H1 (cell line): ENCODE data around the gene DSP. TPM values are rescaled to one million over a fixed set of nuclear protein-coding genes. Genes with fewer than 3 reads are reported as not detected.

Experiments used
- CTCF ChIA-PET: fragments of 300-600 bp; sonication (Branson Sonifier 250); formaldehyde crosslinking; loops from one replicate; lab custom pipeline; 2021; ENCODE audit not compliant: partially characterized antibody; lab: Charles Lee
- POLR2A ChIA-PET: fragments of 300-600 bp; sonication (Branson Sonifier 250); formaldehyde crosslinking; loops from one replicate; lab custom pipeline; 2021; ENCODE audit warnings: inconsistent platforms; ENCODE audit not compliant: partially characterized antibody; lab: Charles Lee
- DNase-seq, 2 experiments: peaks; one replicate each; pipeline versions ENCODE4 v3.0.0 to v3.0.0-alpha.2; 2010 to 2022; ENCODE audit warnings: low spot score in 2 of 2, low read depth in 1 of 2, mixed read lengths in 1 of 2
- FAIRE-seq: peaks from 2 replicates; lab custom pipeline; 2011; peaks lifted over from hg19 to GRCh38; lab: Jason Lieb, UNC
- H2AFZ ChIP-seq: 2 replicates; pipeline ENCODE4 v1.8.1; 2012; ENCODE audit warnings: low read length, inconsistent platforms
- H2AK5ac ChIP-seq: 2 replicates; pipeline ENCODE4 v1.6.1; 2013; ENCODE audit warnings: low read depth, low read length
- H2BK120ac ChIP-seq: replicated peaks from 2 replicates; pipeline ENCODE3; 2013; ENCODE audit warnings: low read depth, low read length, inconsistent platforms
- H2BK12ac ChIP-seq: 2 replicates; pipeline ENCODE4 v1.6.1; 2013; ENCODE audit warnings: low read depth, low read length
- H2BK15ac ChIP-seq: 2 replicates; pipeline ENCODE4 v1.6.1; 2013; ENCODE audit warnings: low read length
- H2BK20ac ChIP-seq: 2 replicates; pipeline ENCODE4 v1.6.1; 2013; ENCODE audit warnings: low read length
- H2BK5ac ChIP-seq: 2 replicates; pipeline ENCODE4 v1.6.1; 2013; ENCODE audit warnings: low read depth, low read length
- H3K14ac ChIP-seq: 2 replicates; pipeline ENCODE4 v1.6.1; 2013; ENCODE audit warnings: inconsistent platforms; ENCODE audit not compliant: insufficient read length
- H3K18ac ChIP-seq: 2 replicates; pipeline ENCODE4 v1.6.1; 2013; ENCODE audit warnings: low read length; ENCODE audit errors: extremely low read depth
- H3K23ac ChIP-seq: 2 replicates; pipeline ENCODE4 v1.6.1; 2013; ENCODE audit warnings: inconsistent platforms; ENCODE audit not compliant: insufficient read length
- H3K23me2 ChIP-seq: 2 replicates; pipeline ENCODE4 v1.6.1; 2013; ENCODE audit warnings: low read depth, low read length
- H3K27ac ChIP-seq: 2 replicates; pipeline ENCODE4 v1.6.1; 2011; ENCODE audit warnings: low read depth, low read length, inconsistent platforms
- H3K27me3 ChIP-seq, 4 experiments: replicated peaks in 1 of 4; 1 replicate in 1 of 4; 2 replicates in 3 of 4; pipeline versions ENCODE4 v1.6.1 to v1.8.1; 2011 to 2013; ENCODE audit warnings: low read length in 3 of 4, mild to moderate bottlenecking in 3 of 4, inconsistent platforms in 2 of 4, mixed read lengths in 2 of 4, moderate library complexity in 1 of 4; ENCODE audit not compliant: control insufficient read depth in 3 of 4, insufficient read depth in 3 of 4; ENCODE audit errors: extremely low read depth in 1 of 4
- H3K36me3 ChIP-seq, 4 experiments: 2 replicates each; pipeline versions ENCODE4 v1.6.1 to v1.8.1; 2011 to 2013; ENCODE audit warnings: mild to moderate bottlenecking in 4 of 4, low read length in 3 of 4, moderate library complexity in 2 of 4, control low read depth in 1 of 4, inconsistent platforms in 1 of 4; ENCODE audit not compliant: insufficient read depth in 4 of 4, control insufficient read depth in 2 of 4
- H3K4ac ChIP-seq: replicated peaks from 2 replicates; pipeline ENCODE3; 2013; ENCODE audit warnings: low read length, low read depth, mixed read lengths, inconsistent platforms; ENCODE audit not compliant: insufficient read length
- H3K4me1 ChIP-seq, 4 experiments: replicated peaks in 1 of 4; 1 replicate in 1 of 4; 2 replicates in 3 of 4; pipeline versions ENCODE4 v1.6.1 to v1.8.1; 2011 to 2013; ENCODE audit warnings: low read length in 3 of 4, inconsistent platforms in 2 of 4, mixed read lengths in 1 of 4; ENCODE audit not compliant: insufficient read depth in 4 of 4, control insufficient read depth in 3 of 4
- H3K4me2 ChIP-seq, 2 experiments: 2 replicates each; pipeline versions ENCODE4 v1.6.1 to v1.8.1; 2011 to 2013; ENCODE audit warnings: low read depth in 2 of 2, low read length in 2 of 2, control low read depth in 1 of 2, inconsistent platforms in 1 of 2, mild to moderate bottlenecking in 1 of 2; ENCODE audit not compliant: insufficient read depth in 1 of 2
- H3K4me3 ChIP-seq, 4 experiments: fragments of 200-600, 300-600 bp in 1 of 4; sonication (generic), shearing (Covaris generic), sonication (Bioruptor Twin) in 1 of 4; 2 replicates each; pipeline versions ENCODE4 v1.5.1 to v1.8.1; 2011 to 2016; ENCODE audit warnings: low read length in 4 of 4, low read depth in 3 of 4, control low read depth in 2 of 4, inconsistent platforms in 2 of 4, mild to moderate bottlenecking in 2 of 4, mixed read lengths in 1 of 4, moderate library complexity in 1 of 4; ENCODE audit not compliant: insufficient read depth in 2 of 4; ENCODE audit errors: extremely low read depth in 1 of 4
- H3K56ac ChIP-seq: replicated peaks from 2 replicates; pipeline ENCODE3; 2013; ENCODE audit warnings: low read depth, mild to moderate bottlenecking, mixed read lengths, low read length, inconsistent platforms; ENCODE audit not compliant: insufficient read length
- H3K79me1 ChIP-seq: 2 replicates; pipeline ENCODE4 v1.6.1; 2013; ENCODE audit warnings: low read depth, low read length, control low read depth
- H3K79me2 ChIP-seq, 2 experiments: 2 replicates each; pipeline versions ENCODE4 v1.6.1 to v1.8.1; 2012 to 2013; ENCODE audit warnings: low read length in 2 of 2, mild to moderate bottlenecking in 2 of 2, inconsistent platforms in 1 of 2; ENCODE audit not compliant: insufficient read depth in 2 of 2, control insufficient read depth in 1 of 2
- H3K9ac ChIP-seq, 4 experiments: replicated peaks in 1 of 4; 1 replicate in 1 of 4; 2 replicates in 3 of 4; pipeline versions ENCODE4 v1.6.1 to v1.8.1; 2011 to 2013; ENCODE audit warnings: low read depth in 3 of 4, low read length in 3 of 4, control low read depth in 2 of 4, mild to moderate bottlenecking in 2 of 4, moderate library complexity in 2 of 4, inconsistent platforms in 1 of 4; ENCODE audit errors: extremely low read depth in 1 of 4
- H3K9me3 ChIP-seq, 2 experiments: 2 replicates each; pipeline versions ENCODE4 v1.6.1 to v1.8.1; 2012 to 2013; ENCODE audit warnings: mild to moderate bottlenecking in 2 of 2, moderate library complexity in 2 of 2, control low read depth in 1 of 2, inconsistent platforms in 1 of 2, low read depth in 1 of 2, low read length in 1 of 2, mixed read lengths in 1 of 2; ENCODE audit not compliant: insufficient read depth in 2 of 2
- H4K20me1 ChIP-seq, 2 experiments: replicated peaks in 1 of 2; 2 replicates each; pipeline versions ENCODE3 to v1.8.1; 2011 to 2013; ENCODE audit warnings: inconsistent platforms in 2 of 2, low read length in 2 of 2, mild to moderate bottlenecking in 1 of 2; ENCODE audit not compliant: insufficient read depth in 2 of 2, control insufficient read depth in 1 of 2
- H4K5ac ChIP-seq: 2 replicates; pipeline ENCODE4 v1.6.1; 2013; ENCODE audit warnings: low read length, low read depth, mixed read lengths, inconsistent platforms; ENCODE audit not compliant: insufficient read length
- H4K8ac ChIP-seq: 2 replicates; pipeline ENCODE4 v1.8.0; 2013; ENCODE audit warnings: mild to moderate bottlenecking, moderate library complexity, low read length, inconsistent platforms; ENCODE audit not compliant: insufficient read depth; ENCODE audit errors: extremely low read depth
- H4K91ac ChIP-seq: replicated peaks from 2 replicates; pipeline ENCODE3; 2013; ENCODE audit warnings: low read length, mixed read lengths, inconsistent platforms; ENCODE audit not compliant: insufficient read length
- ASH2L ChIP-seq: fragments of 200-600, 300-600 bp; sonication (generic); IDR thresholded peaks from one replicate; pipeline ENCODE4 v1.7.1; 2017; ENCODE audit warnings: low read length
- BACH1 ChIP-seq: IDR thresholded peaks from 2 replicates; pipeline ENCODE4 v1.6.1; 2012; ENCODE audit warnings: low read length, improper control_type of control experiment
- GTF2F1 ChIP-seq: IDR thresholded peaks from 2 replicates; pipeline ENCODE4 v1.6.1; 2012; ENCODE audit warnings: low read depth, low read length, improper control_type of control experiment, borderline replicate concordance
- HDAC2 ChIP-seq, 2 experiments: fragments of 300-600 bp in 1 of 2; sonication (generic) in 1 of 2; IDR thresholded peaks; 2 replicates each; pipeline ENCODE4 v1.6.1; 2011 to 2012; ENCODE audit warnings: low read depth in 2 of 2, low read length in 2 of 2, mild to moderate bottlenecking in 2 of 2, moderate library complexity in 2 of 2, borderline replicate concordance in 1 of 2, inconsistent platforms in 1 of 2
- PHF8 ChIP-seq: fragments of 200-600 bp; sonication (generic); conservative IDR thresholded peaks from 2 replicates; pipeline ENCODE4 v1.7.1; 2012; ENCODE audit warnings: low read depth, mild to moderate bottlenecking, inconsistent platforms, low read length, moderate library complexity
- POLR2A ChIP-seq, 2 experiments: IDR thresholded peaks; 1 replicate in 1 of 2; 2 replicates in 1 of 2; pipeline ENCODE4 v1.6.1; 2011; ENCODE audit warnings: low read depth in 2 of 2, low read length in 2 of 2, mild to moderate bottlenecking in 2 of 2; ENCODE audit errors: control extremely low read depth in 1 of 2
- POLR2AphosphoS5 ChIP-seq: IDR thresholded peaks from 2 replicates; pipeline ENCODE4 v1.6.1; 2011; ENCODE audit warnings: low read depth, low read length
- TAF1 ChIP-seq: IDR thresholded peaks from 2 replicates; pipeline ENCODE4 v1.6.1; 2011; ENCODE audit warnings: mild to moderate bottlenecking, low read depth, low read length
- TAF7 ChIP-seq: optimal IDR thresholded peaks from 2 replicates; pipeline ENCODE3; 2011; ENCODE audit warnings: low read depth, mild to moderate bottlenecking, inconsistent platforms, low read length, moderate library complexity, borderline replicate concordance
- WGBS, 2 experiments: shearing (Covaris generic) in 1 of 2; methylation state at CpG; one replicate each; pipeline versions ENCODE4 v1.1.6 to v1.1.7; 2013 to 2015; ENCODE audit warnings: low lambda C conversion rate in 2 of 2, mixed read lengths in 2 of 2, inconsistent platforms in 1 of 2, low coverage in 1 of 2, missing lambda C conversion rate in 1 of 2; ENCODE audit not compliant: insufficient replicate concordance in 2 of 2, insufficient coverage in 1 of 2, insufficient read length in 1 of 2; ENCODE audit errors: extremely low coverage in 1 of 2, missing lambda C conversion rate in 1 of 2; 5-methylcytosine and 5-hydroxymethylcytosine counted together
- polyA plus RNA-seq, 7 experiments: library from polyadenylated mRNA; depleted of rRNA in 3 of 7; stranded (reverse) in 5 of 7; unstranded in 2 of 7; fragments of >200 nt in 5 of 7; fragments of 200-250 nt in 2 of 7; gene quantifications; 1 replicate in 5 of 7; 2 replicates in 1 of 7; 4 replicates in 1 of 7; pipeline versions ENCODE4 v1.2.1 to v1.2.3, GENCODE V29; 2011 to 2013; ENCODE audit warnings: missing spikeins in 2 of 7, mixed read lengths in 2 of 7
- total RNA-seq: library from RNA; stranded (reverse); fragmentation: NEBNext Ultra II Directional; extraction: Animal tissue kit (Norgen Biotek cat#: 25700); gene quantifications from 2 replicates; pipeline ENCODE4 v1.2.1, GENCODE V29; 2021

The DSP gene
- total and polyA plus RNA-seq, 2 of the 8 experiments (the other 6 are each of a cell fraction or from before 2014, with no cell fraction given), result 14.3 to 48.5 TPM

DNA sequence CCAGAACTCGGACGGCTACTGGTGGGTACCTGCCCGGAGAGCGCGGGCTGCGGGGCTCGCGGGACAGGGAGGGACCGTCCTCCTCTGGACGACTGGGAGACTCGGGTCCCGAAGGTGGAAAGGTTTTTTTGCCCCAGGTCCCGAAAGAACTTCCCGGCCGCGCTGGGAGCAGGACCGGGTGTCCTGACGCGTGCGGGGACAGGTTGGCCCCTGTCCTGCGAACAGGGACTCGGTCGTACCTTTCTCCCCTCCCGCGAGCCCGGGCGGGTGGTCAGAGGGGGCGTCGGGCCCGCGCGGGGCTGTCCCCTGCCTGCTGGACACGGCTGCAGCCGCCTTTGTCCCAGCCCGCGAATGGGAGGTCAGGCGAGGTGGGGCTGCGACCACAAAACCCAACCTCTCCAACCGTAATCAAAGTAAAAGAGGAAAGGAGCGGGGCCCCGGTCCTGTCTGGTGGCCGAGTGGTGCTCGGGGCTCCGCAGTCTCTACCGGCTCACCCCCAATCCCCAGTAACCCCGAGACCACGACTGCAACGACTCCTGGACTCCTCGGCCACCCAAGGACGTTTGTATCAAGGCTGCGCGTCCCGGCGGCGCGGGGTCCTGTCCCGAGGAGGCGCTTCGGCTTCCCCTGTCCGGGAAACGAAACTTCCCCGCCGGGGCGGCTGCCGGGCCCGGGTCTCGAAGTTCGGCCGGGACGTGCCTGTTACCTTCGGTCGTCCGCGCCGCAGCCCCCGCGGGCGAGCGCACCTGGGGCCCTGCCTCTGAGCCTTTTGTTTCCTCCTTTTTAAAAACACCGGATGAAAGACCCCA lies 798 bp downstream of the DSP start:
- H2AK5ac ChIP-seq, result no peak overlapping the region
- peaks cover 6 to 16% (median 9%) of the 10 kb centered on the region in 4 experiments for H3K4me1 ChIP-seq
- ChIA-PET POLR2A (interaction anchor here (1.1 to 1.9 kb wide), 6 partner anchors 9 to 157 kb away, joined by 3 to 6 read pairs (median 4); partner anchors contain the start of genes CAGE1 and RIOK1), CTCF (no interaction called here)
- H2BK12ac ChIP-seq, result no peak overlapping the region; the same call in 1 of the 2 replicates
- peak overlapping the region; percentile 59; the same call in 1 of the 2 replicates for H3K27ac ChIP-seq
- peak overlapping the region; percentile 57 for H4K5ac ChIP-seq
- H3K56ac ChIP-seq, result peak overlapping the region; percentile 80
- H3K4me2 ChIP-seq, result peak overlapping the region; percentile 79 to 86
- H3K79me2 ChIP-seq, result peaks cover 0 to 39% of the 10 kb centered on the region in 2 experiments; a peak in 2 of 4 replicates
- WGBS, 2 experiments, result 1% methylated on average over 47 of the region's 80 CpGs; no CpG with 5 or more reads in 1 of the 2 experiments
- no peak overlapping the region for H2BK120ac ChIP-seq
- no peak overlapping the region for H2BK15ac ChIP-seq
- H4K91ac ChIP-seq, result peak overlapping the region; percentile 83
- peaks cover 0 to 3% of the 10 kb centered on the region in 2 experiments for H4K20me1 ChIP-seq
- H3K4ac ChIP-seq, result peak overlapping the region; percentile 35
- peak overlapping the region; percentile 81 to 93 (median 83) for H3K4me3 ChIP-seq
- H3K23me2 ChIP-seq, result peaks cover 4% of the 10 kb centered on the region; the same call in 1 of the 2 replicates
- no peak overlapping the region for H2BK20ac ChIP-seq
- no peak overlapping the region for H3K14ac ChIP-seq
- no peak overlapping the region for H3K23ac ChIP-seq
- DNase-seq (no peak), FAIRE-seq (no peak)
- no peak overlapping the region for H2AFZ ChIP-seq
- peak overlapping the region; percentile 66 to 87 (median 78) for H3K9ac ChIP-seq
- H3K79me1 ChIP-seq, result 0 out of 2 replicates have a peak, but pooled peaks cover 2% of the 10 kb centered on the region
- H4K8ac ChIP-seq, result peak overlapping the region; percentile 93
- TF ChIP-seq ASH2L (peak; percentile 40), HDAC2 (IDR thresholded peaks at IDR 0.05; ENCODE audit: borderline replicate concordance in 1 of 2, low read depth in 2 of 2, low read length in 2 of 2) (0 out of 4 replicates have a peak, but pooled peaks of 1 of the 2 experiments have one; percentile 1), PHF8 (peak; percentile 30; the same call in 1 of the 2 replicates), POLR2A (IDR thresholded peaks at IDR 0.05; ENCODE audit: control extremely low read depth in 1 of 2, low read depth in 2 of 2, low read length in 2 of 2) (peak; percentile 14 to 38; a peak in 2 of 3 replicates), TAF7 (peak; percentile 16), TAF1 (peak; percentile 57; the same call in 1 of the 2 replicates), BACH1 (no peak), POLR2AphosphoS5 (peak; percentile 17; the same call in 1 of the 2 replicates), GTF2F1 (no peak)
- peaks cover 0 to 17% (median 11%) of the 10 kb centered on the region in 4 experiments; a peak in 6 of 7 replicates for H3K27me3 ChIP-seq
- 0 out of 2 replicates have a peak overlapping the region, but pooled peaks have one; percentile 20 for H2BK5ac ChIP-seq
- H3K18ac ChIP-seq, result peak overlapping the region; percentile 80
- no peaks in the 10 kb centered on the region for H3K9me3 ChIP-seq
- H3K36me3 ChIP-seq, result no peaks in the 10 kb centered on the region
